ENCODE results near the gene TSPAN6. TPM values are rescaled to one million over a fixed set of nuclear protein-coding genes. Genes with fewer than 3 reads are reported as not detected.

The TSPAN6 gene
- total and polyA plus RNA-seq, 4 donors, result 11.7 to 56.2 (median 16.3) TPM

GRCh38 chrX:100584611-100585010, 52.0 kb downstream of the TSPAN6 start, which contains the start of gene TNMD:
TNMD (plus strand) TSS chrX:100584936; CDS start chrX:100585019, 83 bp downstream.
- 53 to 78% methylated on average over 2 of the region's 2 CpGs for whole genome bisulfite sequencing, 2 donors
- H3K27me3 ChIP-seq (ENCODE audit: control insufficient read depth in 3 of 3, insufficient read depth in 3 of 3, low read length in 2 of 3), result peaks cover 0 to 36% (median 13%) of the 10 kb centered on the region in 3 donors
- DNase-seq, result no peak

More at GRCh38 chrX:100584611-100585010, 52.0 kb downstream of the TSPAN6 start, which contains the start of gene TNMD:
- H3K4me3 ChIP-seq, result no peak within 1 kb of the TSS
- no peak for ATAC-seq (ENCODE audit: insufficient read depth, low FRiP score)
- no peaks in the 10 kb centered on the region for H3K9me3 ChIP-seq (ENCODE audit: control insufficient read depth in 4 of 4, insufficient read depth in 3 of 4, low read length in 3 of 4)
- peaks cover 0 to 3% (median 0%) of the 10 kb centered on the region in 5 donors for H3K4me1 ChIP-seq (ENCODE audit: control insufficient read depth in 5 of 5, insufficient read depth in 5 of 5, low read length in 5 of 5)
- H3K27ac ChIP-seq (ENCODE audit: low read depth in 1 of 2, low read length in 1 of 2), result no peak within 1 kb of the TSS
- no peak within 1 kb of the TSS for H3K9ac ChIP-seq (ENCODE audit: insufficient read depth in 1 of 2, low read length in 2 of 2)
- no peaks in the 10 kb centered on the region for H3K36me3 ChIP-seq (ENCODE audit: control insufficient read depth in 4 of 4, insufficient read depth in 4 of 4, low read length in 4 of 4)
- TF ChIP-seq, protein P1, sequence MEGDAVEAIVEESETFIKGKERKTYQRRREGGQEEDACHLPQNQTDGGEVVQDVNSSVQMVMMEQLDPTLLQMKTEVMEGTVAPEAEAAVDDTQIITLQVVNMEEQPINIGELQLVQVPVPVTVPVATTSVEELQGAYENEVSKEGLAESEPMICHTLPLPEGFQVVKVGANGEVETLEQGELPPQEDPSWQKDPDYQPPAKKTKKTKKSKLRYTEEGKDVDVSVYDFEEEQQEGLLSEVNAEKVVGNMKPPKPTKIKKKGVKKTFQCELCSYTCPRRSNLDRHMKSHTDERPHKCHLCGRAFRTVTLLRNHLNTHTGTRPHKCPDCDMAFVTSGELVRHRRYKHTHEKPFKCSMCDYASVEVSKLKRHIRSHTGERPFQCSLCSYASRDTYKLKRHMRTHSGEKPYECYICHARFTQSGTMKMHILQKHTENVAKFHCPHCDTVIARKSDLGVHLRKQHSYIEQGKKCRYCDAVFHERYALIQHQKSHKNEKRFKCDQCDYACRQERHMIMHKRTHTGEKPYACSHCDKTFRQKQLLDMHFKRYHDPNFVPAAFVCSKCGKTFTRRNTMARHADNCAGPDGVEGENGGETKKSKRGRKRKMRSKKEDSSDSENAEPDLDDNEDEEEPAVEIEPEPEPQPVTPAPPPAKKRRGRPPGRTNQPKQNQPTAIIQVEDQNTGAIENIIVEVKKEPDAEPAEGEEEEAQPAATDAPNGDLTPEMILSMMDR (IDR thresholded peaks at IDR 0.05; ENCODE audit: control extremely low read depth, extremely low read depth), result no peak

Other genes with a start within 250 kb of the TSPAN6 start
- under 1 TPM; 0.37 to 0.97 TPM for gene PCDH19, start 226.5 kb downstream of the TSPAN6 start, total RNA-seq
- gene PCDH19, start 226.5 kb downstream of the TSPAN6 start, polyA plus RNA-seq, result under 1 TPM; 0.01 to 0.02 TPM
- gene TNMD, start 51.9 kb downstream of the TSPAN6 start, total RNA-seq, result not detected
- not detected for gene TNMD, start 51.9 kb downstream of the TSPAN6 start, polyA plus RNA-seq
- 10 to 100 TPM; 13.6 to 19.1 TPM for gene SRPX2, start 7.4 kb upstream of the TSPAN6 start, total RNA-seq
- gene SRPX2, start 7.4 kb upstream of the TSPAN6 start, polyA plus RNA-seq, result 1 to 10 TPM; 5.6 to 8.1 TPM
- 10 to 100 TPM in 1 of 2 donors, 1 to 10 TPM in 1; 5.6 to 11.7 TPM for gene SYTL4, start 95.3 kb upstream of the TSPAN6 start, total RNA-seq
- gene SYTL4, start 95.3 kb upstream of the TSPAN6 start, polyA plus RNA-seq, result 1 to 10 TPM; 3.4 to 3.8 TPM
- gene CSTF2, start 183.6 kb upstream of the TSPAN6 start, total RNA-seq, result 10 to 100 TPM; 12.3 to 18.5 TPM
- gene CSTF2, start 183.6 kb upstream of the TSPAN6 start, polyA plus RNA-seq, result 10 to 100 TPM in 1 of 2 donors, 1 to 10 TPM in 1; 4.6 to 13.3 TPM
- under 1 TPM in 1 of 2 donors, not detected in 1; 0.12 TPM for gene NOX1, start 237.6 kb upstream of the TSPAN6 start, total RNA-seq
- under 1 TPM; 0.08 to 0.11 TPM for gene NOX1, start 237.6 kb upstream of the TSPAN6 start, polyA plus RNA-seq

All from lung (tissue), 12 donors.